ENCODE data around the gene KAT8. TPM values are rescaled to one million over a fixed set of nuclear protein-coding genes. Genes with fewer than 3 reads are reported as not detected.
"Not testable (repeated sequence)": the region's sequence is repeated elsewhere in the genome, so short reads cannot be mapped to it uniquely, and the experiment has no call there.

The KAT8 gene
- polyA plus RNA-seq, 1 experiment, result 31.9 TPM

- H3K4me3 ChIP-seq (ENCODE audit: low read depth, low read length), result peak overlapping the region; percentile 35; the same call in 1 of the 2 replicates
- DNase-seq (ENCODE audit: low read depth), result no peak
- POLR2A ChIA-PET, result interaction anchor here (0.8 to 2.1 kb wide), 3 partner anchors 26 to 51 kb away, joined by 3 to 20 read pairs (median 19); partner anchors contain the start of genes FUS and KAT8
- H3K36me3 ChIP-seq (ENCODE audit: control insufficient read depth, insufficient read depth, low read length), result no peaks in the 10 kb centered on the region
- peaks cover 15% of the 10 kb centered on the region for H3K27me3 ChIP-seq (ENCODE audit: control insufficient read depth, insufficient read depth, low read length)
- TF ChIP-seq CTCF (IDR thresholded peaks at IDR 0.05; ENCODE audit: insufficient read depth, low read depth, low read length), result no peak
- CTCF ChIA-PET, result interaction anchor here (0.6 to 2.9 kb wide), 33 partner anchors 9 to 318 kb away, joined by 3 to 33 read pairs (median 6); partner anchors contain the start of genes BCKDK, FUS, HSD3B7 and KAT8
These were observed 25.7 kb downstream of the KAT8 start for GRCh38 chr16:31143011-31143693.

GRCh38 chr16:31143694-31144148 lies 26.3 kb downstream of the KAT8 start:
- ChIA-PET CTCF (interaction anchor here (1.1 to 2.9 kb wide), 6 partner anchors 12 to 299 kb away, joined by 3 to 29 read pairs (median 12); partner anchors contain the start of genes HSD3B7 and ZNF843), POLR2A (no interaction called here)
- Histone ChIP-seq H3K27me3 (ENCODE audit: control insufficient read depth, insufficient read depth, low read length) (peaks cover 15% of the 10 kb centered on the region), H3K4me3 (ENCODE audit: low read depth, low read length) (no peak overlapping the region), H3K36me3 (ENCODE audit: control insufficient read depth, insufficient read depth, low read length) (no peaks in the 10 kb centered on the region)
- DNase-seq (ENCODE audit: low read depth), result no peak
- no peak for TF ChIP-seq CTCF (IDR thresholded peaks at IDR 0.05; ENCODE audit: insufficient read depth, low read depth, low read length)

- CTCF ChIA-PET, result interaction anchor here (1.1 to 2.9 kb wide), 4 partner anchors 13 to 298 kb away, joined by 3 to 29 read pairs (median 4); partner anchors contain the start of genes HSD3B7 and ZNF843
- H3K27me3 ChIP-seq (ENCODE audit: control insufficient read depth, insufficient read depth, low read length), result peaks cover 18% of the 10 kb centered on the region
- H3K4me3 ChIP-seq (ENCODE audit: low read depth, low read length); H3K36me3 ChIP-seq (ENCODE audit: control insufficient read depth, insufficient read depth, low read length); DNase-seq (ENCODE audit: low read depth); POLR2A ChIA-PET: not testable (repeated sequence)
These were observed 27.0 kb downstream of the KAT8 start for GRCh38 chr16:31144418-31144817.

GRCh38 chr16:31145398-31145990 lies 28.0 kb downstream of the KAT8 start:
- Histone ChIP-seq H3K36me3 (ENCODE audit: control insufficient read depth, insufficient read depth, low read length) (no peaks in the 10 kb centered on the region), H3K27me3 (ENCODE audit: control insufficient read depth, insufficient read depth, low read length) (peaks cover 18% of the 10 kb centered on the region), H3K4me3 (ENCODE audit: low read depth, low read length) (no peak overlapping the region)
- POLR2A ChIA-PET, result no interaction called here
- no peak for TF ChIP-seq CTCF (IDR thresholded peaks at IDR 0.05; ENCODE audit: insufficient read depth, low read depth, low read length)
- CTCF ChIA-PET, result interaction anchor here (1.1 to 2.0 kb wide), 3 partner anchors 11 to 297 kb away, joined by 3 to 5 read pairs (median 4); partner anchors contain the start of genes HSD3B7 and ZNF843
- no peak for DNase-seq (ENCODE audit: low read depth)

- peaks cover 18% of the 10 kb centered on the region for H3K27me3 ChIP-seq (ENCODE audit: control insufficient read depth, insufficient read depth, low read length)
- H3K36me3 ChIP-seq (ENCODE audit: control insufficient read depth, insufficient read depth, low read length), result no peaks in the 10 kb centered on the region
- ChIA-PET CTCF (no interaction called here), POLR2A (no interaction called here)
- no peak overlapping the region for H3K4me3 ChIP-seq (ENCODE audit: low read depth, low read length)
- TF ChIP-seq CTCF (IDR thresholded peaks at IDR 0.05; ENCODE audit: insufficient read depth, low read depth, low read length), result no peak
- DNase-seq (ENCODE audit: low read depth), result no peak
These were observed 30.1 kb downstream of the KAT8 start for GRCh38 chr16:31147574-31147973.
